GM23338 (cell line): ENCODE results near the gene PHACTR2. TPM values are rescaled to one million over a fixed set of nuclear protein-coding genes. Genes with fewer than 3 reads are reported as not detected.

ENCODE experiments used
- ATAC-seq: fragments of 200-7000 bp; cut with Tn5 transposase; 3 replicates; pipeline ENCODE4 v1.9.1; 2020
- DNase-seq: peaks from one replicate; pipeline ENCODE4 v3.0.0-alpha.2; 2015; ENCODE audit warnings: low spot score
- H2AFZ ChIP-seq: fragments of 200-600 bp; sonication (generic); 2 replicates; pipeline ENCODE4 v1.8.0; 2016; ENCODE audit warnings: antibody characterized with exemption, mild to moderate bottlenecking, moderate library complexity
- H3F3A ChIP-seq: fragments of 200-600 bp; sonication (generic); replicated peaks from 2 replicates; pipeline ENCODE4 v1.8.0; 2017; ENCODE audit warnings: antibody characterized with exemption, mixed run types, low read depth
- H3K27ac ChIP-seq: fragments of 200-600 bp; sonication (generic); 2 replicates; pipeline ENCODE4 v1.6.1; 2016; ENCODE audit warnings: low read depth
- H3K27me3 ChIP-seq: fragments of 200-600 bp; sonication (generic); 2 replicates; pipeline ENCODE4 v1.8.0; 2016; ENCODE audit warnings: mild to moderate bottlenecking, mixed run types, moderate library complexity; ENCODE audit not compliant: insufficient read depth
- H3K36me3 ChIP-seq: fragments of 200-600 bp; sonication (generic); 2 replicates; pipeline ENCODE4 v1.8.0; 2016; ENCODE audit warnings: mild to moderate bottlenecking; ENCODE audit not compliant: insufficient read depth
- H3K4me1 ChIP-seq: fragments of 200-600 bp; sonication (generic); 2 replicates; pipeline ENCODE4 v1.8.0; 2016; ENCODE audit warnings: mild to moderate bottlenecking, moderate library complexity; ENCODE audit not compliant: insufficient read depth
- H3K4me2 ChIP-seq: fragments of 200-600 bp; sonication (generic); 2 replicates; pipeline ENCODE4 v1.7.1; 2017; ENCODE audit warnings: mixed run types
- H3K4me3 ChIP-seq: fragments of 200-600 bp; sonication (generic); 2 replicates; pipeline ENCODE4 v1.6.1; 2016; ENCODE audit warnings: mixed run types
- H3K79me2 ChIP-seq: fragments of 200-600 bp; sonication (generic); replicated peaks from 2 replicates; pipeline ENCODE4 v1.8.0; 2017; ENCODE audit warnings: mild to moderate bottlenecking; ENCODE audit not compliant: insufficient read depth
- H3K9me2 ChIP-seq: fragments of 200-600 bp; sonication (generic); 2 replicates; pipeline ENCODE4 v1.8.0; 2017; ENCODE audit not compliant: insufficient read depth
- H4K20me1 ChIP-seq: fragments of 200-600 bp; sonication (generic); replicated peaks from 2 replicates; pipeline ENCODE4 v1.8.0; 2017; ENCODE audit warnings: mild to moderate bottlenecking; ENCODE audit not compliant: insufficient read depth
- H3K27ac Mint-ChIP-seq: 2 replicates; pipeline ENCODE4 v1.8.0; 2020; ENCODE audit warnings: inconsistent platforms, mild to moderate bottlenecking, moderate library complexity, mixed read lengths
- H3K27me3 Mint-ChIP-seq: 3 replicates; pipeline ENCODE4 v1.8.0; 2022; ENCODE audit warnings: low read depth, mild to moderate bottlenecking, moderate library complexity, mixed read lengths, inconsistent platforms; ENCODE audit not compliant: insufficient read depth, poor library complexity
- H3K36me3 Mint-ChIP-seq: 3 replicates; pipeline ENCODE4 v1.8.0; 2021; ENCODE audit warnings: low read depth, mild to moderate bottlenecking, inconsistent platforms, moderate library complexity, mixed read lengths
- H3K4me1 Mint-ChIP-seq: 3 replicates; pipeline ENCODE4 v1.8.0; 2020; ENCODE audit warnings: mild to moderate bottlenecking, inconsistent platforms, mixed read lengths
- H3K4me3 Mint-ChIP-seq: 3 replicates; pipeline ENCODE4 v1.8.0; 2021; ENCODE audit warnings: moderate library complexity, mild to moderate bottlenecking, inconsistent platforms, mixed read lengths
- H3K9me3 Mint-ChIP-seq: 3 replicates; pipeline ENCODE4 v1.8.0; 2020; ENCODE audit warnings: moderate library complexity, mild to moderate bottlenecking, inconsistent platforms, mixed read lengths
- CREB1 ChIP-seq: fragments of 250-450 bp; sonication (Bioruptor Pico); IDR thresholded peaks from 2 replicates; pipeline ENCODE4 v1.5.0; 2020; ENCODE audit warnings: low read depth, mild to moderate bottlenecking, moderate library complexity
- ETS1 ChIP-seq: IDR thresholded peaks from 2 replicates; pipeline ENCODE4 v1.6.1; 2016; ENCODE audit warnings: antibody characterized with exemption
- EZH2 ChIP-seq: fragments of 200-600 bp; sonication (generic); IDR thresholded peaks from one replicate; pipeline ENCODE4 v1.8.0; 2017; ENCODE audit warnings: antibody characterized with exemption, mild to moderate bottlenecking, low read depth; ENCODE audit not compliant: unreplicated experiment
- EZH2phosphoT487 ChIP-seq: fragments of 200-600 bp; sonication (generic); IDR thresholded peaks from one replicate; pipeline ENCODE4 v1.8.1; 2018; ENCODE audit warnings: antibody characterized with exemption; ENCODE audit not compliant: unreplicated experiment
- NANOG ChIP-seq: IDR thresholded peaks from 2 replicates; pipeline ENCODE4 v1.6.1; 2016; ENCODE audit warnings: antibody characterized with exemption, borderline replicate concordance
- POLR2AphosphoS5 ChIP-seq: IDR thresholded peaks from 2 replicates; pipeline ENCODE4 v1.6.1; 2016; ENCODE audit warnings: antibody characterized with exemption, low read depth
- REST ChIP-seq: IDR thresholded peaks from one replicate; pipeline ENCODE4 v1.6.1; 2018; ENCODE audit warnings: antibody characterized with exemption; ENCODE audit not compliant: unreplicated experiment
- polyA plus RNA-seq: library from polyadenylated mRNA; unstranded; fragments of >200 nt; fragmentation: Nextera tagmentation; extraction: Ambion mirVana; gene quantifications from 2 replicates; pipeline ENCODE4 v1.2.1, GENCODE V29; 2016
- total RNA-seq: library from RNA; depleted of rRNA; stranded (reverse); fragments of >200 nt; shearing (Covaris generic); gene quantifications from 2 replicates; pipeline ENCODE4 v1.2.3, GENCODE V29; 2014
- TF ChIP-seq, protein P1 (sequence below): fragments of 250-450 bp; sonication (Bioruptor Pico); IDR thresholded peaks from 2 replicates; pipeline ENCODE4 v1.5.0; 2020; ENCODE audit warnings: mild to moderate bottlenecking, moderate library complexity

Gene PHACTR2
- total and polyA plus RNA-seq, 2 experiments from 2014 or later, result 67.7 to 105 TPM

GRCh38 chr6:143689852-143690251 lies 12.1 kb downstream of the PHACTR2 start:
- peak; percentile 66 for ATAC-seq
- TF ChIP-seq, protein P1, sequence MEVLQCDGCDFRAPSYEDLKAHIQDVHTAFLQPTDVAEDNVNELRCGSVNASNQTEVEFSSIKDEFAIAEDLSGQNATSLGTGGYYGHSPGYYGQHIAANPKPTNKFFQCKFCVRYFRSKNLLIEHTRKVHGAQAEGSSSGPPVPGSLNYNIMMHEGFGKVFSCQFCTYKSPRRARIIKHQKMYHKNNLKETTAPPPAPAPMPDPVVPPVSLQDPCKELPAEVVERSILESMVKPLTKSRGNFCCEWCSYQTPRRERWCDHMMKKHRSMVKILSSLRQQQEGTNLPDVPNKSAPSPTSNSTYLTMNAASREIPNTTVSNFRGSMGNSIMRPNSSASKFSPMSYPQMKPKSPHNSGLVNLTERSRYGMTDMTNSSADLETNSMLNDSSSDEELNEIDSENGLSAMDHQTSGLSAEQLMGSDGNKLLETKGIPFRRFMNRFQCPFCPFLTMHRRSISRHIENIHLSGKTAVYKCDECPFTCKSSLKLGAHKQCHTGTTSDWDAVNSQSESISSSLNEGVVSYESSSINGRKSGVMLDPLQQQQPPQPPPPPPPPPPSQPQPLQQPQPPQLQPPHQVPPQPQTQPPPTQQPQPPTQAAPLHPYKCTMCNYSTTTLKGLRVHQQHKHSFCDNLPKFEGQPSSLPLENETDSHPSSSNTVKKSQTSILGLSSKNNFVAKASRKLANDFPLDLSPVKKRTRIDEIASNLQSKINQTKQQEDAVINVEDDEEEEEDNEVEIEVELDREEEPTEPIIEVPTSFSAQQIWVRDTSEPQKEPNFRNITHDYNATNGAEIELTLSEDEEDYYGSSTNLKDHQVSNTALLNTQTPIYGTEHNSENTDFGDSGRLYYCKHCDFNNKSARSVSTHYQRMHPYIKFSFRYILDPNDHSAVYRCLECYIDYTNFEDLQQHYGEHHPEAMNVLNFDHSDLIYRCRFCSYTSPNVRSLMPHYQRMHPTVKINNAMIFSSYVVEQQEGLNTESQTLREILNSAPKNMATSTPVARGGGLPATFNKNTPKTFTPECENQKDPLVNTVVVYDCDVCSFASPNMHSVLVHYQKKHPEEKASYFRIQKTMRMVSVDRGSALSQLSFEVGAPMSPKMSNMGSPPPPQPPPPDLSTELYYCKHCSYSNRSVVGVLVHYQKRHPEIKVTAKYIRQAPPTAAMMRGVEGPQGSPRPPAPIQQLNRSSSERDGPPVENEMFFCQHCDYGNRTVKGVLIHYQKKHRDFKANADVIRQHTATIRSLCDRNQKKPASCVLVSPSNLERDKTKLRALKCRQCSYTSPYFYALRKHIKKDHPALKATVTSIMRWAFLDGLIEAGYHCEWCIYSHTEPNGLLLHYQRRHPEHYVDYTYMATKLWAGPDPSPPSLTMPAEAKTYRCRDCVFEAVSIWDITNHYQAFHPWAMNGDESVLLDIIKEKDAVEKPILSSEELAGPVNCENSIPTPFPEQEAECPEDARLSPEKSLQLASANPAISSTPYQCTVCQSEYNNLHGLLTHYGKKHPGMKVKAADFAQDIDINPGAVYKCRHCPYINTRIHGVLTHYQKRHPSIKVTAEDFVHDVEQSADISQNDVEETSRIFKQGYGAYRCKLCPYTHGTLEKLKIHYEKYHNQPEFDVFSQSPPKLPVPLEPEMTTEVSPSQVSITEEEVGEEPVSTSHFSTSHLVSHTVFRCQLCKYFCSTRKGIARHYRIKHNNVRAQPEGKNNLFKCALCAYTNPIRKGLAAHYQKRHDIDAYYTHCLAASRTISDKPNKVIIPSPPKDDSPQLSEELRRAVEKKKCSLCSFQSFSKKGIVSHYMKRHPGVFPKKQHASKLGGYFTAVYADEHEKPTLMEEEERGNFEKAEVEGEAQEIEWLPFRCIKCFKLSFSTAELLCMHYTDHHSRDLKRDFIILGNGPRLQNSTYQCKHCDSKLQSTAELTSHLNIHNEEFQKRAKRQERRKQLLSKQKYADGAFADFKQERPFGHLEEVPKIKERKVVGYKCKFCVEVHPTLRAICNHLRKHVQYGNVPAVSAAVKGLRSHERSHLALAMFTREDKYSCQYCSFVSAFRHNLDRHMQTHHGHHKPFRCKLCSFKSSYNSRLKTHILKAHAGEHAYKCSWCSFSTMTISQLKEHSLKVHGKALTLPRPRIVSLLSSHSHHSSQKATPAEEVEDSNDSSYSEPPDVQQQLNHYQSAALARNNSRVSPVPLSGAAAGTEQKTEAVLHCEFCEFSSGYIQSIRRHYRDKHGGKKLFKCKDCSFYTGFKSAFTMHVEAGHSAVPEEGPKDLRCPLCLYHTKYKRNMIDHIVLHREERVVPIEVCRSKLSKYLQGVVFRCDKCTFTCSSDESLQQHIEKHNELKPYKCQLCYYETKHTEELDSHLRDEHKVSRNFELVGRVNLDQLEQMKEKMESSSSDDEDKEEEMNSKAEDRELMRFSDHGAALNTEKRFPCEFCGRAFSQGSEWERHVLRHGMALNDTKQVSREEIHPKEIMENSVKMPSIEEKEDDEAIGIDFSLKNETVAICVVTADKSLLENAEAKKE (CRISPR knock-in tag), result no peak
- TF ChIP-seq ETS1, result no peak
- no peak for TF ChIP-seq REST
- no peak for TF ChIP-seq EZH2
- no peak for TF ChIP-seq POLR2AphosphoS5
- no peak for TF ChIP-seq EZH2phosphoT487
- TF ChIP-seq CREB1 (CRISPR knock-in tag), result no peak
- TF ChIP-seq NANOG, result 0 out of 2 replicates have a peak, but pooled peaks have one; percentile 23
- Histone ChIP-seq H3K4me3 (peak overlapping the region; percentile 2; the same call in 1 of the 2 replicates), H4K20me1 (no peaks in the 10 kb centered on the region), H3K4me2 (peak overlapping the region; percentile 45), H3K27ac (peak overlapping the region; percentile 72), H3F3A (no peaks in the 10 kb centered on the region), H3K27me3 (no peaks in the 10 kb centered on the region), H3K79me2 (peaks cover 94% of the 10 kb centered on the region), H3K36me3 (no peaks in the 10 kb centered on the region), H2AFZ (no peak overlapping the region), H3K9me2 (0 out of 2 replicates have a peak, but pooled peaks cover 3% of the 10 kb centered on the region), H3K4me1 (peaks cover 54% of the 10 kb centered on the region)
- Mint-ChIP-seq H3K36me3 (peaks cover 8% of the 10 kb centered on the region; the same call in 2 of the 3 replicates), H3K4me1 (peaks cover 65% of the 10 kb centered on the region), H3K27me3 (no peaks in the 10 kb centered on the region), H3K27ac (peak overlapping the region; percentile 69), H3K9me3 (no peaks in the 10 kb centered on the region), H3K4me3 (peak overlapping the region; percentile 30; the same call in 1 of the 3 replicates)
- DNase-seq, result peak; percentile 72
